Tibial nerve (tissue), 4 donors: ENCODE data around the gene GLP1R.

Source experiments
- EP300 ChIP-seq, 2 donors: sonication (generic); formaldehyde crosslinking; IDR thresholded peaks; one replicate each; pipeline ENCODE4 v1.6.1; 2017; ENCODE audit warnings: antibody characterized with exemption in 2 of 2, mild to moderate bottlenecking in 1 of 2
- POLR2A ChIP-seq, 2 donors: fragments of 450-650 bp; IDR thresholded peaks; one replicate each; pipeline ENCODE4 v1.6.1; 2017; ENCODE audit warnings: antibody characterized with exemption in 2 of 2, mild to moderate bottlenecking in 2 of 2, moderate library complexity in 2 of 2
- TF ChIP-seq, protein P1 (sequence below), 5 experiments: fragments of 200-600 bp in 3 of 5; fragments of 450-650 bp in 2 of 5; sonication (generic) in 3 of 5; IDR thresholded peaks; one replicate each; pipeline ENCODE4 v1.5.1; 2016 to 2019; ENCODE audit warnings: antibody characterized with exemption in 5 of 5, mild to moderate bottlenecking in 3 of 5, moderate library complexity in 2 of 5

DNA sequence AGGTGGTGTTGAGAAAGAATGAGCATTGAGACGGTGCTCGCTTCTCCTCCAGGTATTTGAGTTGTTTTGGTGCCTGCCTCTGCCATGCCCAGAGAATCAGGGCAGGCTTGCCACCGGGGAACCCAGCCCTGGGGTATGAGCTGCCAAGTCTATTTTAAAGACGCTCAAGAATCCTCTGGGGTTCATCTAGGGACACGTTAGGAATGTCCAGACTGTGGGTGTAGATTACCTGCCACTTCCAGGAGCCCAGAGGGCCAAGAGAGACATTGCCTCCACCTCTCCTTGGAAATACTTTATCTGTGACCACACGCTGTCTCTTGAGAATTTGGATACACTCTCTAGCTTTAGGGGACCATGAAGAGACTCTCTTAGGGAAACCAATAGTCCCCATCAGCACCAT is 38.1 kb downstream of the GLP1R start:
- TF ChIP-seq, protein P1, sequence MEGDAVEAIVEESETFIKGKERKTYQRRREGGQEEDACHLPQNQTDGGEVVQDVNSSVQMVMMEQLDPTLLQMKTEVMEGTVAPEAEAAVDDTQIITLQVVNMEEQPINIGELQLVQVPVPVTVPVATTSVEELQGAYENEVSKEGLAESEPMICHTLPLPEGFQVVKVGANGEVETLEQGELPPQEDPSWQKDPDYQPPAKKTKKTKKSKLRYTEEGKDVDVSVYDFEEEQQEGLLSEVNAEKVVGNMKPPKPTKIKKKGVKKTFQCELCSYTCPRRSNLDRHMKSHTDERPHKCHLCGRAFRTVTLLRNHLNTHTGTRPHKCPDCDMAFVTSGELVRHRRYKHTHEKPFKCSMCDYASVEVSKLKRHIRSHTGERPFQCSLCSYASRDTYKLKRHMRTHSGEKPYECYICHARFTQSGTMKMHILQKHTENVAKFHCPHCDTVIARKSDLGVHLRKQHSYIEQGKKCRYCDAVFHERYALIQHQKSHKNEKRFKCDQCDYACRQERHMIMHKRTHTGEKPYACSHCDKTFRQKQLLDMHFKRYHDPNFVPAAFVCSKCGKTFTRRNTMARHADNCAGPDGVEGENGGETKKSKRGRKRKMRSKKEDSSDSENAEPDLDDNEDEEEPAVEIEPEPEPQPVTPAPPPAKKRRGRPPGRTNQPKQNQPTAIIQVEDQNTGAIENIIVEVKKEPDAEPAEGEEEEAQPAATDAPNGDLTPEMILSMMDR (IDR thresholded peaks at IDR 0.05) = no peak
- TF ChIP-seq POLR2A (IDR thresholded peaks at IDR 0.05) (no peak), EP300 (IDR thresholded peaks at IDR 0.05) (no peak)
